ENCODE measurements around the gene TAGLN2.

TAGLN2 gene

GRCh38 chr1:159949123-159949522 lies 23.8 kb upstream of the TAGLN2 start:
- DNase-seq (ENCODE audit: low spot score), result no peak

- DNase-seq (ENCODE audit: low spot score), result no peak
These were observed 22.6 kb upstream of the TAGLN2 start for GRCh38 chr1:159947942-159948341.

GRCh38 chr1:159946242-159947187 lies 21.2 kb upstream of the TAGLN2 start:
- DNase-seq (ENCODE audit: low spot score), result no peak

GRCh38 chr1:159945483-159946241 lies 20.4 kb upstream of the TAGLN2 start, which contains the start of gene IGSF9:
Gene IGSF9 (minus strand): TSS chr1:159945613. CDS start chr1:159943454, 2,159 bp downstream.
- peak; percentile 73 for DNase-seq (ENCODE audit: low spot score)

- no peak for DNase-seq (ENCODE audit: low spot score)
These were observed 19.5 kb upstream of the TAGLN2 start for GRCh38 chr1:159944623-159945455.

GRCh38 chr1:159943908-159944622 lies 18.8 kb upstream of the TAGLN2 start:
- DNase-seq (ENCODE audit: low spot score), result no peak

- DNase-seq (ENCODE audit: low spot score), result no peak
These were observed 18.0 kb upstream of the TAGLN2 start for GRCh38 chr1:159943278-159943640.

GRCh38 chr1:159942632-159943277 lies 17.4 kb upstream of the TAGLN2 start:
- no peak for DNase-seq (ENCODE audit: low spot score)

- no peak for DNase-seq (ENCODE audit: low spot score)
These were observed 16.6 kb upstream of the TAGLN2 start for GRCh38 chr1:159941591-159942560.

GRCh38 chr1:159941141-159941540 lies 15.8 kb upstream of the TAGLN2 start:
- DNase-seq (ENCODE audit: low spot score), result no peak

GRCh38 chr1:159940006-159940620 lies 14.8 kb upstream of the TAGLN2 start:
- no peak for DNase-seq (ENCODE audit: low spot score)

- DNase-seq (ENCODE audit: low spot score), result no peak
These were observed 14.3 kb upstream of the TAGLN2 start for GRCh38 chr1:159939678-159940002.

- DNase-seq (ENCODE audit: low spot score), result no peak
These were observed 13.8 kb upstream of the TAGLN2 start for GRCh38 chr1:159938905-159939677.

GRCh38 chr1:159938211-159938852 lies 13.0 kb upstream of the TAGLN2 start:
- DNase-seq (ENCODE audit: low spot score), result no peak

- no peak for DNase-seq (ENCODE audit: low spot score)
These were observed 11.9 kb upstream of the TAGLN2 start for GRCh38 chr1:159937054-159937750.

GRCh38 chr1:159936273-159936904 lies 11.1 kb upstream of the TAGLN2 start:
- DNase-seq (ENCODE audit: low spot score), result peak; percentile 76

- no peak for DNase-seq (ENCODE audit: low spot score)
These were observed 10.5 kb upstream of the TAGLN2 start for GRCh38 chr1:159935719-159936272.

Data from CD4-positive, alpha-beta T cell treated with Interleukin-6 at 100 ng/mL for 8 hours (primary cell).